Endodermal cell (in vitro differentiated cells): ENCODE data around the gene EPN2. TPM values are rescaled to one million over a fixed set of nuclear protein-coding genes. Genes with fewer than 3 reads are reported as not detected.

ENCODE experiments used
- DNase-seq: peaks from one replicate; pipeline ENCODE4 v3.0.0-alpha.2; 2017
- H3K27ac ChIP-seq: 2 replicates; pipeline ENCODE4 v1.5.1; 2013; ENCODE audit warnings: mild to moderate bottlenecking, low read depth, low read length, moderate library complexity
- H3K27me3 ChIP-seq: 2 replicates; pipeline ENCODE4 v1.6.1; 2013; ENCODE audit warnings: mild to moderate bottlenecking, low read length, moderate library complexity; ENCODE audit not compliant: insufficient read depth, control insufficient read depth, poor library complexity, severe bottlenecking
- H3K36me3 ChIP-seq: 2 replicates; pipeline ENCODE4 v1.7.0; 2013; ENCODE audit warnings: mild to moderate bottlenecking, low read length, moderate library complexity; ENCODE audit not compliant: control insufficient read depth, insufficient read depth
- H3K4me1 ChIP-seq: one replicate; pipeline ENCODE4 v1.7.0; 2013; ENCODE audit warnings: low read length; ENCODE audit not compliant: control insufficient read depth, insufficient read depth
- H3K4me3 ChIP-seq: 2 replicates; pipeline ENCODE4 v1.5.1; 2013; ENCODE audit warnings: mild to moderate bottlenecking, low read length, moderate library complexity
- H3K9ac ChIP-seq: 2 replicates; pipeline ENCODE4 v1.6.1; 2013; ENCODE audit warnings: mild to moderate bottlenecking, low read length, moderate library complexity; ENCODE audit not compliant: poor library complexity, severe bottlenecking; ENCODE audit errors: extremely low read depth
- H3K9me3 ChIP-seq: 2 replicates; pipeline ENCODE4 v1.6.1; 2013; ENCODE audit warnings: mild to moderate bottlenecking, low read length, moderate library complexity; ENCODE audit not compliant: control insufficient read depth
- H3K27ac Mint-ChIP-seq: 2 replicates; pipeline ENCODE4 v1.8.0; 2020; ENCODE audit warnings: mixed read lengths
- H3K27me3 Mint-ChIP-seq: 2 replicates; pipeline ENCODE4 v1.8.0; 2021; ENCODE audit warnings: mild to moderate bottlenecking, mixed read lengths; ENCODE audit not compliant: insufficient read depth
- H3K36me3 Mint-ChIP-seq: 2 replicates; pipeline ENCODE4 v1.8.0; 2020; ENCODE audit warnings: low read depth, mixed read lengths
- H3K4me1 Mint-ChIP-seq: 2 replicates; pipeline ENCODE4 v1.8.0; 2020; ENCODE audit warnings: mixed read lengths
- H3K4me3 Mint-ChIP-seq: 2 replicates; pipeline ENCODE4 v1.8.0; 2020; ENCODE audit warnings: mild to moderate bottlenecking, moderate library complexity, mixed read lengths
- H3K9me3 Mint-ChIP-seq: 2 replicates; pipeline ENCODE4 v1.8.0; 2020; ENCODE audit warnings: mild to moderate bottlenecking, mixed read lengths
- WGBS, 2 experiments: methylation state at CpG; one replicate each; pipeline versions ENCODE4 v1.1.5 to v1.1.7; 2013; ENCODE audit warnings: missing lambda C conversion rate in 2 of 2, mixed read lengths in 1 of 2; ENCODE audit not compliant: insufficient coverage in 1 of 2, insufficient read length in 1 of 2; 5-methylcytosine and 5-hydroxymethylcytosine counted together
- total RNA-seq, 2 donors: library from RNA; stranded (reverse); fragmentation: NEBNext Ultra II Directional in 1 of 2; extraction: Animal tissue kit (Norgen Biotek cat#: 25700) in 1 of 2; gene quantifications; 2 replicates in 1 of 2; 3 replicates in 1 of 2; pipeline ENCODE4 v1.2.1, GENCODE V29; 2021
- TF ChIP-seq, protein P1 (sequence below): fragments of 200-600 bp; sonication (generic); conservative IDR thresholded peaks from 2 replicates; pipeline ENCODE4 v1.5.0; 2021; ENCODE audit warnings: antibody characterized with exemption, mild to moderate bottlenecking

EPN2 gene
- total RNA-seq, 2 donors from 2014 or later = 46.0 to 50.9 TPM

DNA sequence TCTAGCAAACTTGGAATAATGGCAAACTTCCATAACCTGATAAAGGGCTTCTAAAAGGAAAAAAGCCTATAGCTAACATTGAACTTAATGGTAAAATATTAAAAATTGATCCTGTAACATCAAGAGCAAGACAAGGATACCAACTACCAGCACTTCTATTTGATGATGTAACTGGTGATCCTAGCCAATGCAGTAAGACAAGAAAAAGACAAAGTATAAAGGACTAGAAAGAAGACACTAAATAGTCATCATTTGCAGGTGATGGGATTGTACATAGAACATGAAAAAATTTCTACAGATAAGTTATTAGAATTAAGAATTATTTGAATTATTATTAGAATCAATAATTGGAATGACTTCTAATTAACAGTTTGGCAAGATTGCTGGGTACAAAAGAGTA lies 88.4 kb downstream of the EPN2 start:
- H3K9me3 ChIP-seq = peaks cover 15% of the 10 kb centered on the region
- H3K27me3 Mint-ChIP-seq = no peaks in the 10 kb centered on the region
- no peak overlapping the region for H3K27ac ChIP-seq
- TF ChIP-seq, protein P1, sequence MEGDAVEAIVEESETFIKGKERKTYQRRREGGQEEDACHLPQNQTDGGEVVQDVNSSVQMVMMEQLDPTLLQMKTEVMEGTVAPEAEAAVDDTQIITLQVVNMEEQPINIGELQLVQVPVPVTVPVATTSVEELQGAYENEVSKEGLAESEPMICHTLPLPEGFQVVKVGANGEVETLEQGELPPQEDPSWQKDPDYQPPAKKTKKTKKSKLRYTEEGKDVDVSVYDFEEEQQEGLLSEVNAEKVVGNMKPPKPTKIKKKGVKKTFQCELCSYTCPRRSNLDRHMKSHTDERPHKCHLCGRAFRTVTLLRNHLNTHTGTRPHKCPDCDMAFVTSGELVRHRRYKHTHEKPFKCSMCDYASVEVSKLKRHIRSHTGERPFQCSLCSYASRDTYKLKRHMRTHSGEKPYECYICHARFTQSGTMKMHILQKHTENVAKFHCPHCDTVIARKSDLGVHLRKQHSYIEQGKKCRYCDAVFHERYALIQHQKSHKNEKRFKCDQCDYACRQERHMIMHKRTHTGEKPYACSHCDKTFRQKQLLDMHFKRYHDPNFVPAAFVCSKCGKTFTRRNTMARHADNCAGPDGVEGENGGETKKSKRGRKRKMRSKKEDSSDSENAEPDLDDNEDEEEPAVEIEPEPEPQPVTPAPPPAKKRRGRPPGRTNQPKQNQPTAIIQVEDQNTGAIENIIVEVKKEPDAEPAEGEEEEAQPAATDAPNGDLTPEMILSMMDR = no peak
- H3K36me3 ChIP-seq = peaks cover 49% of the 10 kb centered on the region
- no peak overlapping the region for H3K4me3 Mint-ChIP-seq
- no peaks in the 10 kb centered on the region for H3K4me1 ChIP-seq
- H3K27ac Mint-ChIP-seq = no peak overlapping the region
- H3K9ac ChIP-seq = no peak overlapping the region
- no peak for DNase-seq
- H3K36me3 Mint-ChIP-seq = peaks cover 58% of the 10 kb centered on the region
- H3K9me3 Mint-ChIP-seq = peaks cover 17% of the 10 kb centered on the region
- H3K4me3 ChIP-seq = peak overlapping the region; percentile 33
- peaks cover 9% of the 10 kb centered on the region for H3K4me1 Mint-ChIP-seq
- no peaks in the 10 kb centered on the region for H3K27me3 ChIP-seq

DNA sequence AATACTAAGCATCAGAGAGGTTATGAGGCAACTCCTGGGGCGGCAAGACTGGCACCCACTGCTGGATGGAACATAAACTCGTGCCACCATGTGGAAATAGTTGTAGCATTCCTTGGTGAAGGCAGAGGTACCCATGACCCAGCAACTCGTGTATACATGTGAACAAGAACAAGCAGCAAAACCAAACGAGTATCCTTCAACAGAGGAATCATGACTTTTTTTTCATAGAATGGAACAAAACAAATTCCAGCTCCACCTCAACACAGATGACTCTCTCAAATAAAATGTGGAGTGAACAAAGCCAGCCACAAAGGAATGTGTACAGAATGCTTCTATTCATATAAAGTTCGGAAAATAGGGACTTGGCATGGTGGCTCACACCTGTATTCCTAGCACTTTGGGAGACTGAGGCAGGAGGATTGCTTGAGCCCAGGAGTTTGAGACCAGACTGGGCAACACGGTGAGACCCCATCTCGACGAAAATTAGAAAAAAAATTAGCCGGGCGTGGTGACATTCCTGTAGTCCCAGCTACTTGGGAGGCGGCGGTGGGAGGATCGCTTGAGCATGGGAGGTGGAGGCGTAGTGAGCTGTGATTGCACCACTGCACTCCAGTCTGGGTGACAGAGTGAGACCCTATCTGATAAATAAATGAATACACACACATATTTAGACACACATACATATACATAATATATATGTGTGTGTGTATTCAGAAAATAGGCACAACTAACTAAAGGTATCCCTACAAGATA lies 90.0 kb downstream of the EPN2 start:
- no peak overlapping the region for H3K27ac ChIP-seq
- H3K9me3 Mint-ChIP-seq = peaks cover 17% of the 10 kb centered on the region
- no peak overlapping the region for H3K4me3 ChIP-seq
- peaks cover 15% of the 10 kb centered on the region for H3K9me3 ChIP-seq
- no peaks in the 10 kb centered on the region for H3K4me1 Mint-ChIP-seq
- WGBS, 2 experiments = 91 to 96% methylated on average over 13 to 14 of the region's 14 CpGs
- no peak for DNase-seq
- no peak overlapping the region for H3K9ac ChIP-seq
- H3K4me1 ChIP-seq = no peaks in the 10 kb centered on the region
- H3K27ac Mint-ChIP-seq = no peak overlapping the region
- H3K36me3 ChIP-seq = peaks cover 53% of the 10 kb centered on the region
- peaks cover 55% of the 10 kb centered on the region for H3K36me3 Mint-ChIP-seq
- TF ChIP-seq, protein P1 = no peak
- no peak overlapping the region for H3K4me3 Mint-ChIP-seq
- no peaks in the 10 kb centered on the region for H3K27me3 ChIP-seq
- H3K27me3 Mint-ChIP-seq = no peaks in the 10 kb centered on the region

DNA sequence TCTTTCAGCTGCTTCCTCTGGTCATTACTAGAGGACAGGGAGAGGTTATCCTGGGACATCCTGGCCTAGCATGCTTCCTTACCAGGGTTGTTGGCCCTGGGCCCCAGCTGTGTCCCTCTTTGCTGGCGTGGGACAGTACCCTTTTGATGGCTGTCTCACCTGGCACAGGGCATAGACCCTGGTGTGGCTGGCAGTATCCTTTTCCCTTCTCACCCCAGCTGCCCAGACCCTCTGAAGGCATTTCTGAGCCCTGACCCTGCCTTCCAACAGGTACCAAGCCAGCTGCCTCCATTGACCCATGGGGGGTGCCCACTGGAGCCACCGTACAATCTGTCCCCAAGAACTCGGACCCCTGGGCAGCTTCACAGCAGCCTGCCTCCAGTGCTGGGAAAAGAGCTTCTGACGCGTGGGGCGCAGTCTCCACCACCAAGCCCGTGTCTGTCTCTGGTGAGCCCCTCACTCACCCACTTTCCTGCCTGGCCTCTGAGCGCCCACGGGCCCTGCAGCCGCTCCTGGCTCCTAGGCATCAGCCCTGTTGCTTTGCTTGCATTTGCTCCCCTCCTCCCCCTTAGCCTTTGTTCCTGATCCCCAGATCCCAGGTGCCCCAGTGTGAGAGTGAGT lies 91.4 kb downstream of the EPN2 start:
- H3K36me3 Mint-ChIP-seq = peaks cover 51% of the 10 kb centered on the region
- H3K9me3 ChIP-seq = peaks cover 15% of the 10 kb centered on the region
- H3K27me3 Mint-ChIP-seq = no peaks in the 10 kb centered on the region
- no peak overlapping the region for H3K27ac Mint-ChIP-seq
- no peak overlapping the region for H3K27ac ChIP-seq
- no peak for DNase-seq
- no peak overlapping the region for H3K9ac ChIP-seq
- no peaks in the 10 kb centered on the region for H3K27me3 ChIP-seq
- 90 to 93% methylated on average over 8 to 10 of the region's 10 CpGs for WGBS, 2 experiments
- H3K4me3 Mint-ChIP-seq = no peak overlapping the region
- H3K36me3 ChIP-seq = peaks cover 45% of the 10 kb centered on the region
- no peak overlapping the region for H3K4me3 ChIP-seq
- no peaks in the 10 kb centered on the region for H3K4me1 ChIP-seq
- peaks cover 17% of the 10 kb centered on the region for H3K9me3 Mint-ChIP-seq
- H3K4me1 Mint-ChIP-seq = peaks cover 2% of the 10 kb centered on the region
- TF ChIP-seq, protein P1 = no peak
